IPS DF 6.9 (cell line): ENCODE data around the gene ZNF345.

Experiments
- DNase-seq: peaks from one replicate; pipeline ENCODE4 v3.0.0-alpha.2; 2013; ENCODE audit warnings: low read depth, low spot score
- H3K27ac ChIP-seq: one replicate; pipeline ENCODE4 v1.5.1; 2013; ENCODE audit warnings: low read length, control low read depth
- H3K27me3 ChIP-seq: 2 replicates; pipeline ENCODE4 v1.6.1; 2013; ENCODE audit warnings: mild to moderate bottlenecking, low read length; ENCODE audit not compliant: control insufficient read depth, insufficient read depth
- H3K36me3 ChIP-seq: 2 replicates; pipeline ENCODE4 v1.6.1; 2013; ENCODE audit warnings: low read length; ENCODE audit not compliant: control insufficient read depth, insufficient read depth
- H3K4me1 ChIP-seq: 2 replicates; pipeline ENCODE4 v1.6.1; 2013; ENCODE audit warnings: low read length; ENCODE audit not compliant: control insufficient read depth, insufficient read depth
- H3K4me3 ChIP-seq: 2 replicates; pipeline ENCODE4 v1.5.1; 2013; ENCODE audit warnings: mild to moderate bottlenecking, low read length
- H3K9me3 ChIP-seq: 2 replicates; pipeline ENCODE4 v1.6.1; 2013; ENCODE audit warnings: low read length, inconsistent platforms; ENCODE audit not compliant: control insufficient read depth, insufficient read depth
- WGBS: extraction: QIAGEN DNeasy Blood & Tissue Kit; methylation state at CpG from one replicate; pipeline ENCODE4 v1.1.7; 2013; ENCODE audit warnings: mixed read lengths, missing lambda C conversion rate; ENCODE audit not compliant: insufficient read length, insufficient coverage; 5-methylcytosine and 5-hydroxymethylcytosine counted together

ZNF345 gene

DNA sequence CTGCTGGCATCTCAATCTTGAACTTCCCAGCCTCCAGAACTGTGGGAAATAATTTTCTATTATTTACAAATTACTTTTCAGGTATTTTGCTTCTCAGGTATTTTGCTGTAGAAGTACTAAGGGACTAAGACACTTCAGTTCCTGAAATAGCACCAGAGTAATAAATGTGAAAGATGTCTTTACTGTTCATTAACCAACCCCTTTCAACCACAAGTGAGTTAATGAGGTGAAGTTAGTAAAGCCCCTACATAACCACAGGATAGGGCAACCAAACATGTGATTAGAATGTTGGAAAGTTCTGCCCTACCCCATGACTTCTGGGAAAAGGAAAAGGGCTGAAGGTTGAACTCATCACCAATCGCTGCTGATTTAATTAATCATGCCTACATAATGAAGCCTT lies 2.7 kb upstream of the ZNF345 start:
- no peak overlapping the region for H3K4me3 ChIP-seq
- H3K36me3 ChIP-seq: no peaks in the 10 kb centered on the region; the same call in 1 of the 2 replicates
- WGBS: no CpG with 5 or more reads among the region's 1 CpG
- DNase-seq: no peak
- no peaks in the 10 kb centered on the region for H3K9me3 ChIP-seq
- no peaks in the 10 kb centered on the region for H3K27me3 ChIP-seq
- no peaks in the 10 kb centered on the region for H3K4me1 ChIP-seq
- no peak overlapping the region for H3K27ac ChIP-seq

GRCh38 chr19:36849701-36850558 lies 746 bp upstream of the ZNF345 start:
- H3K9me3 ChIP-seq: no peaks in the 10 kb centered on the region
- no peaks in the 10 kb centered on the region for H3K36me3 ChIP-seq
- no peaks in the 10 kb centered on the region for H3K4me1 ChIP-seq
- no peaks in the 10 kb centered on the region for H3K27me3 ChIP-seq
- no peak overlapping the region for H3K27ac ChIP-seq
- H3K4me3 ChIP-seq: peak overlapping the region; percentile 93
- no CpG with 5 or more reads among the region's 36 CpGs for WGBS
- DNase-seq: no peak

- Histone ChIP-seq H3K9me3 (no peaks in the 10 kb centered on the region), H3K36me3 (no peaks in the 10 kb centered on the region), H3K27me3 (no peaks in the 10 kb centered on the region), H3K4me1 (no peaks in the 10 kb centered on the region), H3K27ac (no peak overlapping the region), H3K4me3 (no peak overlapping the region)
- DNase-seq: no peak
- WGBS: no CpG with 5 or more reads among the region's 3 CpGs
Measured at GRCh38 chr19:36851898-36852297, 1.2 kb downstream of the ZNF345 start.

DNA sequence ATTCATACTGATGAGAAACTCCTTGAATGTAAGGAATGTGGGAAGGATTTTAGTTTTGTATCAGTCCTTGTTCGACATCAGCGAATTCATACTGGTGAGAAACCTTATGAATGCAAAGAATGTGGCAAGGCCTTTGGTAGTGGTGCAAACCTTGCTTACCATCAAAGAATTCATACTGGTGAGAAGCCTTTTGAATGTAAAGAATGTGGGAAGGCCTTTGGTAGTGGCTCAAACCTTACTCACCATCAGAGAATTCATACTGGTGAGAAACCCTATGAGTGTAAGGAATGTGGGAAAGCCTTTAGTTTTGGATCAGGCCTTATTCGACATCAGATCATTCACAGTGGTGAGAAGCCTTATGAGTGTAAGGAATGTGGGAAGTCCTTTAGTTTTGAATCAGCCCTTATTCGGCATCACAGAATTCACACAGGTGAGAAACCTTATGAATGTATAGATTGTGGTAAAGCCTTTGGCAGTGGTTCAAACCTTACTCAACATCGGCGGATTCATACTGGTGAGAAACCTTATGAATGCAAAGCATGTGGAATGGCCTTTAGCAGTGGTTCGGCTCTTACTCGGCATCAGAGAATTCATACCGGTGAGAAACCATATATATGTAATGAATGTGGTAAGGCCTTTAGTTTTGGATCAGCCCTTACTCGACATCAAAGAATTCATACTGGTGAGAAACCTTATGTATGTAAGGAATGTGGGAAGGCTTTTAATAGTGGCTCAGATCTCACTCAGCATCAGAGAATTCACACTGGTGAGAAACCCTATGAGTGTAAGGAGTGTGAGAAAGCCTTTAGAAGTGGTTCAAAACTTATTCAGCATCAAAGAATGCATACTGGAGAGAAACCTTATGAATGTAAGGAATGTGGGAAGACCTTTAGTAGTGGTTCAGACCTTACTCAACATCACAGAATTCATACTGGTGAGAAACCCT lies 26.6 kb downstream of the ZNF345 start:
- peaks cover 6% of the 10 kb centered on the region for H3K9me3 ChIP-seq
- no peak overlapping the region for H3K4me3 ChIP-seq
- no peaks in the 10 kb centered on the region for H3K4me1 ChIP-seq
- no peak overlapping the region for H3K27ac ChIP-seq
- H3K27me3 ChIP-seq: no peaks in the 10 kb centered on the region
- DNase-seq: no peak
- no CpG with 5 or more reads among the region's 10 CpGs for WGBS
- peaks cover 3% of the 10 kb centered on the region; the same call in 1 of the 2 replicates for H3K36me3 ChIP-seq

DNA sequence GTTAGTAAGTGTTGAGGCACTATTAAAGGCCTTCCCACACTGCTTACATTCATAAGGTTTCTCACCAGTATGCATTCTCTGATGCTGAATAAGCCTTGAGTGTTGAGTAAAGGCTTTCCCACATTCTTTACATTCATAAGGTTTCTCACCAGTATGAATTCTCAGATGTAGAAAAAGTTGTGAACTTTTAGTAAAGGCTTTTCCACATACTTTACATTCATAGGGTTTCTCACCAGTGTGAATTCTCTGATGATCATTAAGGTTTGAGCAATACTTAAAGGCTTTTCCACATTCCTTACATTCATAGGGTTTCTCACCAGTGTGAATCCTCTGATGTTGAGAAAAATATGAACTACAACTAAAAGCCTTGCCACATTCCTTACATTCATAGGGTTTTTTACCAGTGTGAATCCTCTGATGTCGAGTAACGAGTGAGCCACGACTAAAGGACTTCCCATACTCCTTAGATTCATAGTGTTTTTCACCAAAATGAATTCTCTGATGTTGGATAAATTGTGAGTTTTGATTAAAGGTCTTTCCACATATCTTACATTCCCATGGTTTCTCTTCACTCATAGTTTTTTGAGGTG lies 41.2 kb downstream of the ZNF345 start:
- no peak for DNase-seq
- Histone ChIP-seq H3K4me3 (no peak overlapping the region), H3K9me3 (peaks cover 18% of the 10 kb centered on the region), H3K27me3 (no peaks in the 10 kb centered on the region), H3K4me1 (no peaks in the 10 kb centered on the region), H3K36me3 (peaks cover 18% of the 10 kb centered on the region; the same call in 1 of the 2 replicates), H3K27ac (no peak overlapping the region)
- no CpG with 5 or more reads among the region's 3 CpGs for WGBS

DNA sequence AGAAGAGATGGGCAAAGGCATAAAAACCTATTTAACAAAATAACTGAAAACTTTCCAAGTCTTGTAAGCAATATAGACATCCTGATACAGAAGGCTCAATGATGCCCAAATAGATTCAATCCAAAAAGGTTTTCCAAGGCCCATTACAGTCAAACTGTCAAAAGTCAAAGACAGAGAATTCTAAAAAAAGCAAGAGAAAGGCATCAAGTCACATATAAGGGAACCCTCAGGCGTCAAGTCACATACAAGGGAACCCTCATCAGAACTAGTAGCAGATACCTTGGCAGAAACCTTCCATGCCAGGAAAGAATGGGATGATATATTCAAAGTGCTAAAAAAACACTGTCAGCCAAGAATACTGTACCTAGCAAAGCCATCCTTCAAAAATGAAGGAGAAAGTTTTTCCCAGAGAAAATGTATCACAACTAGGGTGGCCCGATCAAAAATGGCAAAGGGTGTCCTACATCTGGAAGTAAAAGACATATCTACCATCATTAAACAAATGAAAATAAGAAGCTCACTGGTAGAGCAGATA lies 44.2 kb downstream of the ZNF345 start:
- Histone ChIP-seq H3K4me1 (no peaks in the 10 kb centered on the region), H3K4me3 (no peak overlapping the region), H3K36me3 (peaks cover 18% of the 10 kb centered on the region; the same call in 1 of the 2 replicates), H3K27ac (no peak overlapping the region), H3K27me3 (no peaks in the 10 kb centered on the region), H3K9me3 (peaks cover 18% of the 10 kb centered on the region)
- no CpG with 5 or more reads among the region's 2 CpGs for WGBS
- no peak for DNase-seq

GRCh38 chr19:36898422-36898821 lies 47.7 kb downstream of the ZNF345 start:
- Histone ChIP-seq H3K4me3 (no peak overlapping the region), H3K36me3 (peaks cover 5% of the 10 kb centered on the region; the same call in 1 of the 2 replicates), H3K27me3 (no peaks in the 10 kb centered on the region), H3K27ac (no peak overlapping the region), H3K9me3 (peaks cover 4% of the 10 kb centered on the region), H3K4me1 (no peaks in the 10 kb centered on the region)
- no peak for DNase-seq
- no CpG with 5 or more reads among the region's 4 CpGs for WGBS

GRCh38 chr19:36915992-36916830 lies 65.5 kb downstream of the ZNF345 start, which contains the start of the genes ZNF568 and ZNF829:
TSS of gene ZNF568 (plus strand) at chr19:36916332. CDS start at chr19:36922771, 6,439 bp downstream.
TSS of gene ZNF829 (minus strand) at chr19:36916291. CDS start at chr19:36915167, 1,124 bp downstream.
- no peaks in the 10 kb centered on the region for H3K27me3 ChIP-seq
- peak; percentile 61 for DNase-seq
- H3K36me3 ChIP-seq: no peaks in the 10 kb centered on the region
- 100% methylated on average over 8 of the region's 57 CpGs for WGBS
- H3K27ac ChIP-seq: no peak within 1 kb of the TSS
- no peaks in the 10 kb centered on the region for H3K4me1 ChIP-seq
- peak within 1 kb of the TSS; percentile 78 for H3K4me3 ChIP-seq
- no peaks in the 10 kb centered on the region for H3K9me3 ChIP-seq

DNA sequence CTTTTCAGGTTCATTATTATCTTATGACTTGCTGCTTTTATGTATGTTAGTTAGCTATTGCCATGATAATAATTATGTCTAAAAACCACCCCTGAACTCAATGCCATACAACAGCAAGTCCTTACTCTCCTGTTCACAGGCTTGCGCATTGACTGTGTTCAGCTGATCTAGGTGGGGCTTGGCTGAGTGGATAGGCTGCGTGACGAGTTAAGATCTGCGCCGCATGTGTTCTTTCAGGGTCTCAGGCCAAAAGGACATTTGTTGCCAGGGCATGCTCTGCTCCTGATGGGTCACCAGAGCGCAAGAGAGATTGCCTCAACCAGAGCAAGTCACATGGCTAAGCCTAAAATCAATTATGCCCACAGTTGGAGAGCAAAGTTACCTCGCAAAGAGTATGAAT lies 66.3 kb downstream of the ZNF345 start:
- no peak for DNase-seq
- Histone ChIP-seq H3K9me3 (no peaks in the 10 kb centered on the region), H3K36me3 (no peaks in the 10 kb centered on the region), H3K4me3 (peak overlapping the region; percentile 78; the same call in 1 of the 2 replicates), H3K27ac (no peak overlapping the region), H3K4me1 (no peaks in the 10 kb centered on the region), H3K27me3 (no peaks in the 10 kb centered on the region)
- no CpG with 5 or more reads among the region's 7 CpGs for WGBS
